Natural killer cell (primary cell): ENCODE data around the gene HS6ST3. TPM values are rescaled to one million over a fixed set of nuclear protein-coding genes. Genes with fewer than 3 reads are reported as not detected.

Experiments used
- ATAC-seq, 3 donors: fragments of 150-1000 bp in 2 of 3; fragments of 200-7000 bp in 1 of 3; cut with Tn5 transposase; 1 replicate in 1 of 3; 2 replicates in 2 of 3; pipeline ENCODE4 v1.10.0; 2021; ENCODE audit warnings: mild to moderate bottlenecking in 2 of 3, moderate library complexity in 2 of 3
- DNase-seq, 2 donors: peaks; one replicate each; pipeline versions ENCODE4 v3.0.0 to v3.0.0-alpha.2; 2013 to 2021; ENCODE audit warnings: mixed read lengths in 1 of 2
- H3K27ac ChIP-seq: one replicate; pipeline ENCODE4 v1.5.1; 2013; ENCODE audit warnings: mild to moderate bottlenecking, low read length
- H3K27me3 ChIP-seq: one replicate; pipeline ENCODE4 v1.6.1; 2013; ENCODE audit warnings: low read length; ENCODE audit not compliant: control insufficient read depth, insufficient read depth
- H3K36me3 ChIP-seq: one replicate; pipeline ENCODE4 v1.6.1; 2013; ENCODE audit warnings: low read length; ENCODE audit not compliant: control insufficient read depth, insufficient read depth
- H3K4me1 ChIP-seq: one replicate; pipeline ENCODE4 v1.6.1; 2013; ENCODE audit warnings: low read length; ENCODE audit not compliant: control insufficient read depth, insufficient read depth
- H3K4me3 ChIP-seq: one replicate; pipeline ENCODE4 v1.5.1; 2013; ENCODE audit warnings: low read length
- H3K9me3 ChIP-seq: one replicate; pipeline ENCODE4 v1.6.1; 2013; ENCODE audit warnings: low read length; ENCODE audit not compliant: control insufficient read depth, insufficient read depth
- H3K27ac Mint-ChIP-seq, 2 donors: one replicate each; pipeline ENCODE4 v1.8.0; 2022; ENCODE audit warnings: mild to moderate bottlenecking in 2 of 2, mixed read lengths in 2 of 2, moderate library complexity in 1 of 2
- H3K27me3 Mint-ChIP-seq, 2 donors: one replicate each; pipeline ENCODE4 v1.8.0; 2022; ENCODE audit warnings: low read depth in 2 of 2, mixed read lengths in 2 of 2
- H3K36me3 Mint-ChIP-seq: one replicate; pipeline ENCODE4 v1.8.0; 2022; ENCODE audit warnings: mixed read lengths
- H3K4me1 Mint-ChIP-seq, 2 donors: one replicate each; pipeline ENCODE4 v1.8.0; 2022; ENCODE audit warnings: mixed read lengths in 2 of 2
- H3K4me3 Mint-ChIP-seq: one replicate; pipeline ENCODE4 v1.8.0; 2022; ENCODE audit warnings: mild to moderate bottlenecking, moderate library complexity, mixed read lengths
- H3K9me3 Mint-ChIP-seq, 2 donors: one replicate each; pipeline ENCODE4 v1.8.0; 2022; ENCODE audit warnings: mixed read lengths in 2 of 2
- CTCF ChIP-seq: fragments of 200-600 bp; IDR thresholded peaks from one replicate; pipeline ENCODE4 v1.8.0; 2022; ENCODE audit warnings: antibody characterized with exemption
- WGBS: methylation state at CpG from one replicate; pipeline ENCODE4 v1.1.7; 2013; ENCODE audit warnings: missing lambda C conversion rate; ENCODE audit not compliant: insufficient coverage; 5-methylcytosine and 5-hydroxymethylcytosine counted together
- intact Hi-C: fragments of 100-400 bp; cut with micrococcal nuclease; formaldehyde crosslinking; loops from one replicate; pipeline ENCODE4 v1.14.2; 2022
- total RNA-seq, 4 donors: library from RNA; stranded (reverse); fragments of 120-200 nt in 1 of 4; gene quantifications; one replicate each; pipeline versions ENCODE4 v1.2.3 to v1.2.4, GENCODE V29; 2013 to 2022

HS6ST3 gene
- total RNA-seq, 3 donors from 2014 or later (not counting 1 experiment from before 2014, with no cell fraction given), result not detected

- intact Hi-C loops, result no loop called here
- no peak overlapping the region for H3K4me3 Mint-ChIP-seq
- H3K27ac Mint-ChIP-seq, result no peak overlapping the region
- Histone ChIP-seq H3K36me3 (no peaks in the 10 kb centered on the region), H3K9me3 (no peaks in the 10 kb centered on the region), H3K4me3 (no peak overlapping the region), H3K27ac (no peak overlapping the region), H3K27me3 (no peaks in the 10 kb centered on the region), H3K4me1 (no peaks in the 10 kb centered on the region)
- no peaks in the 10 kb centered on the region for H3K4me1 Mint-ChIP-seq
- H3K9me3 Mint-ChIP-seq, result peaks cover 16 to 20% of the 10 kb centered on the region in 2 donors
- peaks cover 5% of the 10 kb centered on the region for H3K36me3 Mint-ChIP-seq
- WGBS, result no CpG with 5 or more reads among the region's 1 CpG
- ATAC-seq (no peak), DNase-seq (no peak)
- no peaks in the 10 kb centered on the region for H3K27me3 Mint-ChIP-seq
- TF ChIP-seq CTCF, result no peak
Measured at GRCh38 chr13:96379967-96380366, 290.1 kb downstream of the HS6ST3 start.

DNA sequence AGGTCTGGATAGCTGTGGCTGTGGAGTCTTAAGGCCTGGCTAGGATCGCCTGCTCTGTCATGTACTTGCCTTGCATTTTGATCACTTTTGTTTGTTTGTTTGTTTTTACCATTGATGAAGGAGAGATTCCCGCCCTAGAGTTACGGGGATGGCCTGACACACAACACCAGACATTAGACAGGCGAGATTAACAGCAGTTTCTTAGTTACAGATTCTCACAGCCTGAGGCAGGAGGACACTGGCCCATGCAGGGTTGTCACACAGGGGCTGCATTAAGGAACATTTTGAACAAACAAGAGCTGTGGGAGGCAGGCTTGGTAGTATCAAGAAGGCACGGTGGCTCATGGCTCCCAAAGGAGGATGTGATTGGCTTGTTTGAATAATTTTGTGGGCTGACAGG is 291.8 kb downstream of the HS6ST3 start:
- DNase-seq, result no peak
- no peak overlapping the region for H3K27ac ChIP-seq
- ATAC-seq, result no peak
- Mint-ChIP-seq H3K4me3 (no peak overlapping the region), H3K27ac (no peak overlapping the region), H3K4me1 (no peaks in the 10 kb centered on the region), H3K27me3 (no peaks in the 10 kb centered on the region), H3K9me3 (peaks cover 13 to 21% of the 10 kb centered on the region in 2 donors), H3K36me3 (no peaks in the 10 kb centered on the region)
- H3K9me3 ChIP-seq, result no peaks in the 10 kb centered on the region
- H3K4me1 ChIP-seq, result no peaks in the 10 kb centered on the region
- no peaks in the 10 kb centered on the region for H3K36me3 ChIP-seq
- TF ChIP-seq CTCF, result no peak
- H3K4me3 ChIP-seq, result no peak overlapping the region
- no peaks in the 10 kb centered on the region for H3K27me3 ChIP-seq
- WGBS, result 81% methylated on average over 5 of the region's 5 CpGs
- intact Hi-C loops, result no loop called here

- no peak for ATAC-seq
- no peaks in the 10 kb centered on the region for H3K4me1 ChIP-seq
- Mint-ChIP-seq H3K9me3 (peaks cover 15 to 19% of the 10 kb centered on the region in 2 donors), H3K27ac (no peak overlapping the region), H3K36me3 (no peaks in the 10 kb centered on the region), H3K4me3 (no peak overlapping the region), H3K27me3 (no peaks in the 10 kb centered on the region), H3K4me1 (no peaks in the 10 kb centered on the region)
- intact Hi-C loops, result no loop called here
- WGBS, result 71% methylated on average over 2 of the region's 2 CpGs
- no peaks in the 10 kb centered on the region for H3K36me3 ChIP-seq
- no peak for DNase-seq
- H3K27ac ChIP-seq, result no peak overlapping the region
- no peaks in the 10 kb centered on the region for H3K27me3 ChIP-seq
- no peak overlapping the region for H3K4me3 ChIP-seq
- H3K9me3 ChIP-seq, result no peaks in the 10 kb centered on the region
- no peak for TF ChIP-seq CTCF
Measured at GRCh38 chr13:96388598-96388997, 298.7 kb downstream of the HS6ST3 start.

DNA sequence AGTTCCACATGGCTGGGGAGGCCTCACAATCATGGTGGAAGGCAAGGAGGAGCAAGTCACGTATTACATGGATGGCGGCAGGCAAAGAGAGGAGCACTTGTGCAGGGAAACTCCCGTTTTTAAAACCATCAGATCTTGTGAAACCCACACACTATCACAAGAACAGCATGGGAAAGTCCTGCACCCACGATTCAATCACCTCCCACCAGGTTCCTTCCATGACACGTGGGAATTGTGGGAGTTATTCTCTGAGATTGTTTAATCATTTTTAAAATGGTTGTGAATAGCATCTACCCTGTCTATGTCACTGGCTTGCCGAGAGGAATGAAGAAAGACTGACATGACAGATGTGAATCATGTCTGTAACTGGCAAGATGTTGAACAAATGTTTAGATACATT is 301.7 kb downstream of the HS6ST3 start:
- Histone ChIP-seq H3K9me3 (no peaks in the 10 kb centered on the region), H3K4me1 (no peaks in the 10 kb centered on the region), H3K36me3 (no peaks in the 10 kb centered on the region), H3K4me3 (no peak overlapping the region), H3K27ac (no peak overlapping the region), H3K27me3 (no peaks in the 10 kb centered on the region)
- Mint-ChIP-seq H3K27ac (no peak overlapping the region), H3K4me3 (no peak overlapping the region), H3K9me3 (peaks cover 17 to 18% of the 10 kb centered on the region in 2 donors), H3K27me3 (no peaks in the 10 kb centered on the region), H3K36me3 (no peaks in the 10 kb centered on the region), H3K4me1 (no peaks in the 10 kb centered on the region)
- no peak for ATAC-seq
- TF ChIP-seq CTCF, result no peak
- intact Hi-C loops, result no loop called here
- 94% methylated on average over 3 of the region's 6 CpGs for WGBS
- DNase-seq, result no peak
